ENCODE results near the gene VMP1. TPM values are rescaled to one million over a fixed set of nuclear protein-coding genes. Genes with fewer than 3 reads are reported as not detected.

VMP1 gene
- total and polyA plus RNA-seq, 2 of the 13 experiments (the other 11 are each of a cell fraction or from before 2014, with no cell fraction given): 186 to 271 TPM

- TF ChIP-seq SYNCRIP (IDR thresholded peaks at IDR 0.05; ENCODE audit: insufficient read depth, low read depth, low read length): no peak
- peak; percentile 25; the same call in 1 of the 2 replicates for TF ChIP-seq ZSCAN21 (CRISPR knock-in tag; IDR thresholded peaks at IDR 0.05; ENCODE audit: borderline replicate concordance)
- 0 out of 2 replicates have a peak, but pooled peaks have one; percentile 19 for TF ChIP-seq ZFP36L1 (CRISPR knock-in tag; IDR thresholded peaks at IDR 0.05)
- TF ChIP-seq SRF (IDR thresholded peaks at IDR 0.05; ENCODE audit: low read depth, low read length): no peak
- TF ChIP-seq ZC3H4 (CRISPR knock-in tag; IDR thresholded peaks at IDR 0.05; ENCODE audit: borderline replicate concordance): peak; percentile 94; the same call in 1 of the 2 replicates
- peak; percentile 95; the same call in 1 of the 2 replicates for TF ChIP-seq RXRA (CRISPR knock-in tag; IDR thresholded peaks at IDR 0.05)
- TF ChIP-seq FOXJ3 (CRISPR knock-in tag; IDR thresholded peaks at IDR 0.05; ENCODE audit: borderline replicate concordance): 0 out of 2 replicates have a peak, but pooled peaks have one; percentile 6
- TF ChIP-seq HNF4A (CRISPR knock-in tag; IDR thresholded peaks at IDR 0.05): peak; percentile 40
- peak; percentile 9; the same call in 1 of the 2 replicates for TF ChIP-seq PHF8 (CRISPR knock-in tag; IDR thresholded peaks at IDR 0.05)
- 0 out of 2 replicates have a peak, but pooled peaks have one; percentile 34 for TF ChIP-seq ZNF580 (CRISPR knock-in tag; IDR thresholded peaks at IDR 0.05; ENCODE audit: borderline replicate concordance, low read depth)
- TF ChIP-seq ZNF670 (CRISPR knock-in tag; IDR thresholded peaks at IDR 0.05; ENCODE audit: borderline replicate concordance): 0 out of 2 replicates have a peak, but pooled peaks have one; percentile 46
- no peak for TF ChIP-seq ZNF891 (CRISPR knock-in tag; IDR thresholded peaks at IDR 0.05)
- no peak for TF ChIP-seq ZNF160 (CRISPR knock-in tag; IDR thresholded peaks at IDR 0.05)
- TF ChIP-seq KDM2A (CRISPR knock-in tag; IDR thresholded peaks at IDR 0.05; ENCODE audit: borderline replicate concordance, low read depth): peak; percentile 35
- peak; percentile 17; the same call in 1 of the 2 replicates for TF ChIP-seq AFF4 (CRISPR knock-in tag; IDR thresholded peaks at IDR 0.05)
- TF ChIP-seq KDM5B (CRISPR knock-in tag; IDR thresholded peaks at IDR 0.05; ENCODE audit: borderline replicate concordance): no peak
- TF ChIP-seq FOXA1 (IDR thresholded peaks at IDR 0.05): no peak
- TF ChIP-seq FOXA1 (CRISPR knock-in tag; IDR thresholded peaks at IDR 0.05): peak; percentile 27; the same call in 1 of the 2 replicates
- no peak for TF ChIP-seq GRHL1 (CRISPR knock-in tag; conservative IDR thresholded peaks at IDR 0.05)
- peak; percentile 56; the same call in 1 of the 2 replicates for TF ChIP-seq NCOR1 (IDR thresholded peaks at IDR 0.05; ENCODE audit: borderline replicate concordance, low read length)
- no peak for TF ChIP-seq ZNF629 (CRISPR knock-in tag; conservative IDR thresholded peaks at IDR 0.05)
Measured at GRCh38 chr17:59845595-59846393, 138.3 kb downstream of the VMP1 start (continued).
